ENCODE results near the gene CDH13.

DNA sequence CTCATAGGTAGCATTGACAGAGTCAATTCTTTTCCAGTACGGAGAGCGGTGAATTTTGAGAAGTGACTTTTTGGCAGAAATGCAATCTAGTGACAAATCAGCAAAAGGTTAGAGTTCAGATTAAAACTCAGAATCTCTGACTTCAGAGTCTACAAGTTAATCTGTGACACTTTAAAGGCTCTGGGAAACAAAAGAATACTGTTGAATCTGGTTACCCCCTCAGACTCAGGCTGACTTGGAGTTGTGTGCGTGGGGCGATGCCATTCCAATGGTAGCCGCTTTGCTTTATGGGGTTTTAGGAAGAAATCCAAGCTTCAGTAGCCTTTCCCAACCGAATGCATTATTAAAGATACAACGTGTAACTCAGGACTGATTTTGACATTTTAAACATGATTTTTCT, 118.2 kb downstream of the CDH13 start:
- TF ChIP-seq, protein P1, sequence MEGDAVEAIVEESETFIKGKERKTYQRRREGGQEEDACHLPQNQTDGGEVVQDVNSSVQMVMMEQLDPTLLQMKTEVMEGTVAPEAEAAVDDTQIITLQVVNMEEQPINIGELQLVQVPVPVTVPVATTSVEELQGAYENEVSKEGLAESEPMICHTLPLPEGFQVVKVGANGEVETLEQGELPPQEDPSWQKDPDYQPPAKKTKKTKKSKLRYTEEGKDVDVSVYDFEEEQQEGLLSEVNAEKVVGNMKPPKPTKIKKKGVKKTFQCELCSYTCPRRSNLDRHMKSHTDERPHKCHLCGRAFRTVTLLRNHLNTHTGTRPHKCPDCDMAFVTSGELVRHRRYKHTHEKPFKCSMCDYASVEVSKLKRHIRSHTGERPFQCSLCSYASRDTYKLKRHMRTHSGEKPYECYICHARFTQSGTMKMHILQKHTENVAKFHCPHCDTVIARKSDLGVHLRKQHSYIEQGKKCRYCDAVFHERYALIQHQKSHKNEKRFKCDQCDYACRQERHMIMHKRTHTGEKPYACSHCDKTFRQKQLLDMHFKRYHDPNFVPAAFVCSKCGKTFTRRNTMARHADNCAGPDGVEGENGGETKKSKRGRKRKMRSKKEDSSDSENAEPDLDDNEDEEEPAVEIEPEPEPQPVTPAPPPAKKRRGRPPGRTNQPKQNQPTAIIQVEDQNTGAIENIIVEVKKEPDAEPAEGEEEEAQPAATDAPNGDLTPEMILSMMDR (IDR thresholded peaks at IDR 0.05; ENCODE audit: poor library complexity): no peak
- TF ChIP-seq EZH2phosphoT487 (IDR thresholded peaks at IDR 0.05; ENCODE audit: low read depth, severe bottlenecking, unreplicated experiment) (no peak), EZH2 (IDR thresholded peaks at IDR 0.05; ENCODE audit: borderline replicate concordance) (no peak)

Data from hepatocyte (in vitro differentiated cells).